ENCODE results near the gene NDUFAB1. TPM values are rescaled to one million over a fixed set of nuclear protein-coding genes. Genes with fewer than 3 reads are reported as not detected.

NDUFAB1 gene
- total and polyA plus RNA-seq, 2 of the 13 experiments (the other 11 are each of a cell fraction or from before 2014, with no cell fraction given) = 221 to 601 TPM

- TF ChIP-seq CHD4 (IDR thresholded peaks at IDR 0.05; ENCODE audit: borderline replicate concordance, low read length) (peak; percentile 100), ZIK1 (CRISPR knock-in tag; IDR thresholded peaks at IDR 0.05; ENCODE audit: borderline replicate concordance, low read depth) (peak; percentile 76; the same call in 1 of the 2 replicates), ATRX (CRISPR knock-in tag; IDR thresholded peaks at IDR 0.05; ENCODE audit: borderline replicate concordance) (no peak), GTF2F1 (IDR thresholded peaks at IDR 0.05; ENCODE audit: low read length) (peak; percentile 51; the same call in 1 of the 2 replicates), JDP2 (CRISPR knock-in tag; IDR thresholded peaks at IDR 0.05; ENCODE audit: borderline replicate concordance) (no peak; the same call in 1 of the 2 replicates), NFKB2 (CRISPR knock-in tag; IDR thresholded peaks at IDR 0.05; ENCODE audit: borderline replicate concordance) (peak; percentile 98), ZNF430 (CRISPR knock-in tag; IDR thresholded peaks at IDR 0.05) (peak; percentile 96), ZNF619 (CRISPR knock-in tag; IDR thresholded peaks at IDR 0.05) (peak; percentile 99), ZNF24 (IDR thresholded peaks at IDR 0.05) (0 out of 2 replicates have a peak, but pooled peaks have one; percentile 65), TBX3 (IDR thresholded peaks at IDR 0.05; ENCODE audit: borderline replicate concordance) (peak; percentile 35; the same call in 1 of the 2 replicates), ZFY (CRISPR knock-in tag; IDR thresholded peaks at IDR 0.05) (peak; percentile 96), ZNF816 (CRISPR knock-in tag; IDR thresholded peaks at IDR 0.05; ENCODE audit: borderline replicate concordance) (no peak), NFAT5 (CRISPR knock-in tag; IDR thresholded peaks at IDR 0.05) (peak; percentile 94), HDAC1 (CRISPR knock-in tag; IDR thresholded peaks at IDR 0.05) (peak; percentile 100), ZKSCAN5 (CRISPR knock-in tag; IDR thresholded peaks at IDR 0.05) (no peak), ZNF564 (CRISPR knock-in tag; IDR thresholded peaks at IDR 0.05) (0 out of 2 replicates have a peak, but pooled peaks have one; percentile 89), REL (CRISPR knock-in tag; conservative IDR thresholded peaks at IDR 0.05) (peak; percentile 85; the same call in 1 of the 2 replicates), RFXAP (CRISPR knock-in tag; IDR thresholded peaks at IDR 0.05; ENCODE audit: borderline replicate concordance) (peak; percentile 88), ZNF883 (CRISPR knock-in tag; IDR thresholded peaks at IDR 0.05; ENCODE audit: not compliant biosample characterization) (peak; percentile 89), NR2F2 (IDR thresholded peaks at IDR 0.05; ENCODE audit: borderline replicate concordance, low read depth) (no peak), FOSL2 (CRISPR knock-in tag; IDR thresholded peaks at IDR 0.05) (peak; percentile 25; the same call in 1 of the 2 replicates), PRPF4 (IDR thresholded peaks at IDR 0.05; ENCODE audit: low read depth, low read length, poor library complexity, severe bottlenecking) (peak; percentile 27), ZFYVE20 (CRISPR knock-in tag; IDR thresholded peaks at IDR 0.05; ENCODE audit: borderline replicate concordance, low read depth) (no peak), RARA (CRISPR knock-in tag; IDR thresholded peaks at IDR 0.05) (peak; percentile 63; the same call in 1 of the 2 replicates), ZNF33B (CRISPR knock-in tag; IDR thresholded peaks at IDR 0.05) (peak; percentile 71; the same call in 1 of the 2 replicates), CBX5 (CRISPR knock-in tag; IDR thresholded peaks at IDR 0.05; ENCODE audit: borderline replicate concordance) (peak; percentile 94; the same call in 1 of the 2 replicates)
Observed at GRCh38 chr16:23556881-23557778, 39.0 kb downstream of the NDUFAB1 start, which contains the start of the genes EARS2 and UBFD1 (continued).

Data from HepG2 (cell line).